Fibroblast of skin of left biceps (primary cell): ENCODE measurements around the gene FAM234B.

Source experiments
- DNase-seq, 2 experiments: peaks; one replicate each; pipeline ENCODE4 v3.0.0-alpha.2; 2013; ENCODE audit warnings: low read depth in 2 of 2

FAM234B gene

GRCh38 chr12:13093191-13093847, 49.1 kb downstream of the FAM234B start:
- DNase-seq, result no peak

GRCh38 chr12:13093848-13094220, 49.7 kb downstream of the FAM234B start:
- DNase-seq, result no peak

- DNase-seq, result no peak
Measured at GRCh38 chr12:13094367-13094766, 50.2 kb downstream of the FAM234B start.

- DNase-seq, result no peak
Measured at GRCh38 chr12:13095266-13095995, 51.2 kb downstream of the FAM234B start.

GRCh38 chr12:13097491-13098011, 53.4 kb downstream of the FAM234B start:
- no peak for DNase-seq

GRCh38 chr12:13099066-13099843, 55.1 kb downstream of the FAM234B start:
- no peak for DNase-seq

- DNase-seq, result no peak
Measured at GRCh38 chr12:13099844-13100604, 55.8 kb downstream of the FAM234B start.

- DNase-seq, result no peak
Measured at GRCh38 chr12:13100605-13100881, 56.4 kb downstream of the FAM234B start.

- DNase-seq, result peak; percentile 70 to 73
Measured at GRCh38 chr12:13100882-13101769, 56.9 kb downstream of the FAM234B start.

- no peak for DNase-seq
Measured at GRCh38 chr12:13101821-13102375, 57.7 kb downstream of the FAM234B start.

GRCh38 chr12:13102461-13103195, 58.4 kb downstream of the FAM234B start:
- DNase-seq, result no peak

- DNase-seq, result no peak
Measured at GRCh38 chr12:13103391-13104033, 59.3 kb downstream of the FAM234B start, which contains the start of gene GSG1. Gene GSG1 (minus strand): TSS chr12:13103667. CDS start chr12:13103512, 155 bp downstream.

- DNase-seq, result no peak
Measured at GRCh38 chr12:13104409-13104808, 60.2 kb downstream of the FAM234B start.

- DNase-seq, result no peak
Measured at GRCh38 chr12:13105781-13106180, 61.6 kb downstream of the FAM234B start.

GRCh38 chr12:13106666-13107065, 62.5 kb downstream of the FAM234B start:
- no peak for DNase-seq

- DNase-seq, result no peak
Measured at GRCh38 chr12:13112968-13113367, 68.8 kb downstream of the FAM234B start.

- DNase-seq, result no peak
Measured at GRCh38 chr12:13114251-13115052, 70.3 kb downstream of the FAM234B start.

GRCh38 chr12:13116259-13116658, 72.1 kb downstream of the FAM234B start:
- no peak for DNase-seq
